SH-SY5Y (cell line): ENCODE results near the gene DCBLD1.

Source experiments
- GATA2 ChIP-seq: IDR thresholded peaks from 2 replicates; pipeline ENCODE4 v1.6.1; 2011; ENCODE audit warnings: mild to moderate bottlenecking, low read depth, low read length
- GATA3 ChIP-seq: IDR thresholded peaks from 2 replicates; pipeline ENCODE4 v1.6.1; 2011; ENCODE audit warnings: low read depth, mild to moderate bottlenecking, low read length, moderate library complexity

GRCh38 chr6:117518870-117519269 is 36.4 kb downstream of the DCBLD1 start:
- TF ChIP-seq GATA2 (no peak), GATA3 (no peak)
